ENCODE measurements around the gene SEMA3G. TPM values are rescaled to one million over a fixed set of nuclear protein-coding genes. Genes with fewer than 3 reads are reported as not detected.

SEMA3G gene
- total RNA-seq, 4 donors from 2014 or later: 6.7 to 33.9 (median 20.3) TPM

DNA sequence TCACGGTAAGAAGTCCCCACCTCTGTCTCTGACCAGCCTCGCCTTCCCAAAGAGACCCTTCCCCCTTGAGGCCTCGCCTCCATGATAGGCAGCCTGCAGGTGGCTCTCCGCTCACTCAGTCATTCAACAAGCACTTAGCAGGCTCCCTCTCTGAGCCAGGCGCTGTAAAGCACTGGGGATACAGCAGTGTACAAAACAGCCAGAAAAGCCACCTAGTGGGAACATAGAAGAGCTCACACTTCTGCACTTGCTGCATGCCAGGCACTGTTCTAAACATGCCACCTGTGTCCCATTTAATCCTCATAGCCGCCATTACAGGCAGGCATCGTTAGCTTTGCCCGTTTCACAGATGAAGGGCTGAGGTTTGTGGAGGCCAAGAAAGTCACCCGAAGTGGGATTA lies 56.0 kb downstream of the SEMA3G start:
- Histone ChIP-seq H3K4me3 (no peak overlapping the region), H3K27ac (no peak overlapping the region), H3K36me3 (peaks cover 0 to 63% of the 10 kb centered on the region in 2 donors), H3K4me1 (no peaks in the 10 kb centered on the region), H3K27me3 (no peaks in the 10 kb centered on the region), H3K9me3 (no peaks in the 10 kb centered on the region)
- no peak for ATAC-seq
- TF ChIP-seq EP300 (IDR thresholded peaks at IDR 0.05) (no peak), POLR2A (IDR thresholded peaks at IDR 0.05) (no peak), POLR2AphosphoS5 (IDR thresholded peaks at IDR 0.05) (no peak)
- TF ChIP-seq, protein P1, sequence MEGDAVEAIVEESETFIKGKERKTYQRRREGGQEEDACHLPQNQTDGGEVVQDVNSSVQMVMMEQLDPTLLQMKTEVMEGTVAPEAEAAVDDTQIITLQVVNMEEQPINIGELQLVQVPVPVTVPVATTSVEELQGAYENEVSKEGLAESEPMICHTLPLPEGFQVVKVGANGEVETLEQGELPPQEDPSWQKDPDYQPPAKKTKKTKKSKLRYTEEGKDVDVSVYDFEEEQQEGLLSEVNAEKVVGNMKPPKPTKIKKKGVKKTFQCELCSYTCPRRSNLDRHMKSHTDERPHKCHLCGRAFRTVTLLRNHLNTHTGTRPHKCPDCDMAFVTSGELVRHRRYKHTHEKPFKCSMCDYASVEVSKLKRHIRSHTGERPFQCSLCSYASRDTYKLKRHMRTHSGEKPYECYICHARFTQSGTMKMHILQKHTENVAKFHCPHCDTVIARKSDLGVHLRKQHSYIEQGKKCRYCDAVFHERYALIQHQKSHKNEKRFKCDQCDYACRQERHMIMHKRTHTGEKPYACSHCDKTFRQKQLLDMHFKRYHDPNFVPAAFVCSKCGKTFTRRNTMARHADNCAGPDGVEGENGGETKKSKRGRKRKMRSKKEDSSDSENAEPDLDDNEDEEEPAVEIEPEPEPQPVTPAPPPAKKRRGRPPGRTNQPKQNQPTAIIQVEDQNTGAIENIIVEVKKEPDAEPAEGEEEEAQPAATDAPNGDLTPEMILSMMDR (IDR thresholded peaks at IDR 0.05): no peak
- 92 to 100% methylated on average over 1 to 2 of the region's 9 CpGs for WGBS, 2 donors (ENCODE audit: low coverage in 1 of 2)

DNA sequence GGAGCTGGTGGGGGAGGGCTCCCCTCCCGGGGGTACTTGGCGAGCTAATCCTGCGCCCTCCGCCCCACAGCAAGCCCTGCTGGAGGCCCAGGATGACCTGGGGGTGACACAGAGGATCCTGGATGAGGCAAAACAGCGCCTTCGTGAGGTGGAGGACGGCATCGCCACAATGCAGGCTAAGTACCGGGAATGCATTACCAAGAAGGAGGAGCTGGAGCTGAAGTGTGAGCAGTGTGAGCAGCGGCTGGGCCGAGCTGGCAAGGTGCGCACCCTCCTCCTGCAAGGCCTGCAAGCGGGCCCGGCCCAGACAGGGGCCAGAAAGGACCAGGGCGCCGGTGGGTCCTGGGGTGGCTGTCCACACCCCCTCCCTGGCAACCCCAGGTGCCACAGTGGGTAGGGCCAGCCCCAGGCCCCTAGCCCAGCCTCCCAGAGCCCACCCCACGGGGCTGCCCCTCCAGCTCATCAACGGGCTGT lies 56.5 kb downstream of the SEMA3G start:
- TF ChIP-seq POLR2A (IDR thresholded peaks at IDR 0.05) (no peak), POLR2AphosphoS5 (IDR thresholded peaks at IDR 0.05) (no peak), EP300 (IDR thresholded peaks at IDR 0.05) (no peak)
- TF ChIP-seq, protein P1 (IDR thresholded peaks at IDR 0.05): no peak
- 72% methylated on average over 7 of the region's 18 CpGs; no CpG with 5 or more reads in 1 of the 2 donors for WGBS, 2 donors (ENCODE audit: low coverage in 1 of 2)
- H3K9me3 ChIP-seq: no peaks in the 10 kb centered on the region
- H3K36me3 ChIP-seq: peaks cover 0 to 58% of the 10 kb centered on the region in 2 donors
- no peak for ATAC-seq
- H3K27ac ChIP-seq: no peak overlapping the region
- no peaks in the 10 kb centered on the region for H3K4me1 ChIP-seq
- H3K4me3 ChIP-seq: no peak overlapping the region
- H3K27me3 ChIP-seq: no peaks in the 10 kb centered on the region

DNA sequence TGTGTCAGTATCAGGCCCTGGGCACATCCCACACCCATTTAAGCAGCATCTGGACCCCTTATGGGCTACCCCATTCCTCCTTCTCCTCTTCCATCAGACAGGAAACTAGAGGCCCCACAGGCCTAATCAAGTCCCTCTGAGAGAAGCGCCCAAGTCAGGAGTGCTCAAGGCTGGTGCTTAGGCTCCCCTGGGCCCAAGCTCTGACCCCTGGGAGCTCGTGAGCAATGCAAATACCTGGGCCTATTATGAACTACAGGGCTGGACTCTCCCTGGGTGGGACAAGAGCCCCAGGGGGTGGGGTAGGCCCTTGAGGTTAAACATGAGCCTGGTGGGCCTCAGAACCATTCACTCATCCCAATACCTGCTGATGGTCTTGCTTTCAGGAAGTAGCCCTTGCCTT lies 57.4 kb downstream of the SEMA3G start:
- ATAC-seq: no peak
- no peak for TF ChIP-seq POLR2A (IDR thresholded peaks at IDR 0.05)
- TF ChIP-seq, protein P1 (IDR thresholded peaks at IDR 0.05): no peak
- no peak for TF ChIP-seq EP300 (IDR thresholded peaks at IDR 0.05)
- no peak for TF ChIP-seq POLR2AphosphoS5 (IDR thresholded peaks at IDR 0.05)
- peaks cover 0 to 49% of the 10 kb centered on the region in 2 donors for H3K36me3 ChIP-seq
- H3K27me3 ChIP-seq: no peaks in the 10 kb centered on the region
- no peak overlapping the region for H3K4me3 ChIP-seq
- H3K27ac ChIP-seq: no peak overlapping the region
- H3K4me1 ChIP-seq: no peaks in the 10 kb centered on the region
- no CpG with 5 or more reads among the region's 2 CpGs for WGBS, 2 donors (ENCODE audit: low coverage in 1 of 2)
- H3K9me3 ChIP-seq: no peaks in the 10 kb centered on the region

DNA sequence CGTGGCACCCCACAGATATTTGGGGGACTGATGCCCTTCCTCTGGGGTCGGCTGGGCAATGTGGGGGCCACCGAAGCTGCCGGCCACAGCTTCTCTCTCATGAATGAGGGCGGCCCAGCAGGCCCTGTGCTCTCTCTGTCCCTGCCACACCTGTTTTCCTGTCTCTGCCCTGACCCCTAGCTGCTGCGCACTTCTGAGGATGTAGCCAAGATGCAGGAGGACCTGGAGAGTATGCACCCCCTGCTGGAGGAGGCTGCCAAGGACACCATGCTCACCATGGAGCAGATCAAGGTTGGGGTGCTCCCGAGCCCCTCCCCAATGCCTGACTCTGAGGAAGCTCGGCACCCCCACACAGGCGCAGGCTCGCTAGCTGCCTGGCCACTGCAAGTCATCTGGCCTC lies 59.7 kb downstream of the SEMA3G start:
- no peaks in the 10 kb centered on the region for H3K4me1 ChIP-seq
- peaks cover 0 to 31% of the 10 kb centered on the region in 2 donors for H3K36me3 ChIP-seq
- no peak overlapping the region for H3K27ac ChIP-seq
- WGBS, 2 donors (ENCODE audit: low coverage in 1 of 2): no CpG with 5 or more reads among the region's 10 CpGs
- no peaks in the 10 kb centered on the region for H3K27me3 ChIP-seq
- no peak overlapping the region for H3K4me3 ChIP-seq
- no peak for TF ChIP-seq POLR2A (IDR thresholded peaks at IDR 0.05)
- no peak for TF ChIP-seq POLR2AphosphoS5 (IDR thresholded peaks at IDR 0.05)
- TF ChIP-seq, protein P1 (IDR thresholded peaks at IDR 0.05): no peak
- TF ChIP-seq EP300 (IDR thresholded peaks at IDR 0.05): no peak
- ATAC-seq: no peak
- H3K9me3 ChIP-seq: no peaks in the 10 kb centered on the region

DNA sequence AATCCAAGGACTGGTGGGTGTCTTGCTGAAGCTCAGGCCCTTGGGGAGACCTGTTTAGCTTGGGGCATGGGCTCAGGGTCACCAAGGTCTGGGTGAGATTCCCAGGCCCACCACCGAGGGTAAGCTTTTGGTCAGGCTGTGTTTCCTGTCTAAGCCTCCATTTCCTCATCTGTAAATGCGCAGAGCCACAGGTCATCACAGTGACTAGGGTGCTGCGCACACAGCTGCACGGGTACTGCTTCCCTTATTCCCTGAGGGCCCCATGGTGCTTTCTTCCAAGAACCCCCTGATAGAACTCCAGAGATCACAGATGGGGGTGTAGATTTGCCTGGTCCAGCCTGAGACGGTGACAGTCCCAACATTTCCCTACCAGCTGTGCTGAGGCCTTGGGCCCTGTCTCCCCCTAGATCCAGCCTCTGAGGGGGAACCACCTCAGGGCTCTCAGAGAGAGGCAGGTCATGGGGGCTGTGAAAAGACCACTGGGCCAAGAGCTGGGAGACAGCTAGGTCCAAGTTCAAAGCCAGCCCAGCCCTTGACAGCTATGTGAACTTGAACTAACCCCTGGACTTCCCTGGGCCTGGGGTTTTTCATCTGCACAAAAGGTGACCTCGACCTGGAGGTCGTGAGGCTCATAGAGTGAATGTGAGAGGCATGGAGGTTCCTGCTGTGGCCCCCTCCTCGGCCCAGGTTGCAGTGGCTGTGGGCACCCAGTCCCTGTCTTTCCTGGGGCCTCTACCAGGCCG lies 60.7 kb downstream of the SEMA3G start:
- Histone ChIP-seq H3K36me3 (peaks cover 0 to 28% of the 10 kb centered on the region in 2 donors), H3K9me3 (no peaks in the 10 kb centered on the region), H3K27me3 (no peaks in the 10 kb centered on the region), H3K27ac (no peak overlapping the region), H3K4me1 (no peaks in the 10 kb centered on the region), H3K4me3 (no peak overlapping the region)
- ATAC-seq: no peak
- TF ChIP-seq POLR2AphosphoS5 (IDR thresholded peaks at IDR 0.05) (no peak), POLR2A (IDR thresholded peaks at IDR 0.05) (no peak)
- TF ChIP-seq, protein P1 (IDR thresholded peaks at IDR 0.05): no peak
- WGBS, 2 donors (ENCODE audit: low coverage in 1 of 2): 59 to 100% methylated on average over 1 to 2 of the region's 9 CpGs

Measured in gastroesophageal sphincter (tissue), 4 donors.